Astrocyte of the cerebellum (primary cell): Measurements from ENCODE around the gene OR6Q1.

Experiments used
- DNase-seq: peaks from one replicate; pipeline ENCODE4 v3.0.0-alpha.2; 2011; ENCODE audit warnings: low read depth
- H3K4me3 ChIP-seq: 2 replicates; pipeline ENCODE4 v1.5.1; 2011; ENCODE audit warnings: mild to moderate bottlenecking, low read depth, low read length, moderate library complexity
- in situ Hi-C: cut with HindIII; loops from 2 replicates; pipeline ENCODE4 v1.10.0; 2017; ENCODE audit warnings: low sequenced_read_pairs
- TF ChIP-seq, protein P1 (sequence below): IDR thresholded peaks from 2 replicates; pipeline ENCODE4 v1.5.1; 2012; ENCODE audit warnings: low read length, low read depth, moderate library complexity, mild to moderate bottlenecking; ENCODE audit errors: missing control alignments

The OR6Q1 gene

DNA sequence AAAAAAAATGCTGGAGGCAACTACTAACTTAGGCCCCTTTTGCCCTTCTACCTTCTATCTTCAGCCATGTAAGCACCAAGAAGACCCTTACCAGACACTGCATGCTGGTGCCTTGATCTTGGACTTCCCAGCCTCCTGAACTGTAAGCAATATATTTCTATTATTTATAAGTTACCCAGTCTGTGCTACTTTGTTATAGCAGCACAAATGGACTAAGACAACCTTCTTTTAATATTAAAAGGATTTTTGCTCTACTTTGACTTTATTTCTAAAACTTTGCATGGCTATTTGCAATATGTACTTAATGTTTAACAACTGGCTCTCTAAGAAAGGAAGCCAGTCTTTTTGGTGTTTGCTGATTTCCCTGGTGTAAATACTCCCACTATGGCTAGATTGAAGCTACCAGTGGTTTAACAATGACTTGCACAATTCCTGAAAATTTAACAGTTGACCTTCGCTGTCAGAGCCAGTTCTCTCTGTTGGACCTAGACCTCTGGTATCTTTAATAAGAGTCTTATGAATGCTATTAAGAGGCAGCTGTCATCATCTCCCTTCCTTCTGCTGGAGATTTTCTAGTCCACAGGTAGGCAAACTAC lies 25.2 kb downstream of the OR6Q1 start:
- TF ChIP-seq, protein P1, sequence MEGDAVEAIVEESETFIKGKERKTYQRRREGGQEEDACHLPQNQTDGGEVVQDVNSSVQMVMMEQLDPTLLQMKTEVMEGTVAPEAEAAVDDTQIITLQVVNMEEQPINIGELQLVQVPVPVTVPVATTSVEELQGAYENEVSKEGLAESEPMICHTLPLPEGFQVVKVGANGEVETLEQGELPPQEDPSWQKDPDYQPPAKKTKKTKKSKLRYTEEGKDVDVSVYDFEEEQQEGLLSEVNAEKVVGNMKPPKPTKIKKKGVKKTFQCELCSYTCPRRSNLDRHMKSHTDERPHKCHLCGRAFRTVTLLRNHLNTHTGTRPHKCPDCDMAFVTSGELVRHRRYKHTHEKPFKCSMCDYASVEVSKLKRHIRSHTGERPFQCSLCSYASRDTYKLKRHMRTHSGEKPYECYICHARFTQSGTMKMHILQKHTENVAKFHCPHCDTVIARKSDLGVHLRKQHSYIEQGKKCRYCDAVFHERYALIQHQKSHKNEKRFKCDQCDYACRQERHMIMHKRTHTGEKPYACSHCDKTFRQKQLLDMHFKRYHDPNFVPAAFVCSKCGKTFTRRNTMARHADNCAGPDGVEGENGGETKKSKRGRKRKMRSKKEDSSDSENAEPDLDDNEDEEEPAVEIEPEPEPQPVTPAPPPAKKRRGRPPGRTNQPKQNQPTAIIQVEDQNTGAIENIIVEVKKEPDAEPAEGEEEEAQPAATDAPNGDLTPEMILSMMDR, result no peak
- no peak for DNase-seq
- in situ Hi-C loops, result no loop called here
- no peak overlapping the region for H3K4me3 ChIP-seq

DNA sequence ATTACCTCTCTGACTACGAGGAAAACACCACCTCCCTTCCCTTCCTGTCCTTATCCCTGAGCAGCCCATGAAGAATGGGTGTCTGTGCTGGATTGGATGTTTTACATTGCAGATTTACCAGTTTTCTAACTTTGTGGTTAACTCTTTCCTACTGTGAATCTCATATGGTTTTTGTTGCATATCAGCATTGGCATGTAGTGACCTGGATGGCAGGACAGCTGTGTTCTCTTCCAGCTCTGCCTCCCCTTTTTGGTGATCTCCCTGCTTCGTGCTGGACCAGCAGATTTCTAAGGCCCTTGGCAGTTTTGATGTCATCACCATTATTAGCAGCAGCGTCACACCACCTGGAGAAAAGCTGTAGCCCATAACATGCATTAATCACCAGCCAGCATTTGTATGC lies 26.7 kb downstream of the OR6Q1 start:
- TF ChIP-seq, protein P1, result no peak
- H3K4me3 ChIP-seq, result no peak overlapping the region
- DNase-seq, result no peak
- in situ Hi-C loops, result no loop called here

DNA sequence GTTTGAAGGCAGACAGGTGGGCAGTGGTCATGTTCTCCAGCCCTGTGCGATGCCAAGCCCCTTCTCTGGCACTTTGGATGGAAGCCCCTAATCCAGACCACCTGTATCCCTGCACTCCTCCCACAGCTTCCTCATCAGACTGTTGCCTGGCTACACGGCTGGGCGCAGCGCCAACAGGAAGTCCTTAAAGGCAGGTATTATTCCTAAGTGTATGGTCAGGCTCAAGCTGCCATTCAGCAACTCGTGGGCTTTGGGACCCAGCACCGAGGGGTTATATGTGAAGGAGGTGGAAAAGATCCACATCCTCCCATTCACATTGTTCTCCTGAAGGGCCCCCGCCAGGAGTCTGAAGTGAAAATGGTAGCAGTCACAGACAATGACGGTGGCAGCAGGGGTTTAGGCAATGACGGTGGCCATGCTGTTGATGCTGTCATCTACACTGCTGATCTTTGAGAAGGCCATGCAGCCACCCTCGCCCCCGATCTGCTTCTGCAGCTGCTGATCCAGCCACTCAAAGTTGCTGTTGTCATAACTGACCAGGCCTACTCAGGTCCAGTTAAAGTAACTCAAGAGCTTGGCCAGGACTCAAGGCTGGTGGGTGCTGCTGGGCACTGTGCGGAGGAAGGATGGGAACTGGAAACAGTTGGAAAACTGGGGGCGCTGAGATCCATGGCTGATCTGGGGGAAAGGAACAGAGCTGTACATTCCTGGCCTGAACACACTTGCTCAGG lies 27.7 kb downstream of the OR6Q1 start:
- TF ChIP-seq, protein P1, result no peak
- H3K4me3 ChIP-seq, result no peak overlapping the region
- in situ Hi-C loops, result no loop called here
- DNase-seq, result no peak

DNA sequence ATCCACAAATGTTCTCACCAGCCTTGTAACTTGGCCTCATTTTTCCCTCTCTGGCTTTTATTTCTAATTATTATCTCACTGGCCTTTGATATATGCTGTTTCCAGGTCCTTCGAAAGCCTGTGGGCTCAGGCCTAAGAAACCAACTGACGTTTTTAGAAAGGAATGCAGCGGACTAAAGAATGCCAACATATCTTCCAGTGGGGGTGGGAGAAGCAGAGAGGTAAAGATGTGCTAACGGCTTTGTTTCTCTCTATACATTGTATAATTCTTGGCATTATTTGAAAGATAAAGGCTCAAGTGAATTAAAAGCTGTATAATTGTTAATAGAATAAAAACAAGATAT lies 28.2 kb downstream of the OR6Q1 start:
- in situ Hi-C loops, result no loop called here

DNA sequence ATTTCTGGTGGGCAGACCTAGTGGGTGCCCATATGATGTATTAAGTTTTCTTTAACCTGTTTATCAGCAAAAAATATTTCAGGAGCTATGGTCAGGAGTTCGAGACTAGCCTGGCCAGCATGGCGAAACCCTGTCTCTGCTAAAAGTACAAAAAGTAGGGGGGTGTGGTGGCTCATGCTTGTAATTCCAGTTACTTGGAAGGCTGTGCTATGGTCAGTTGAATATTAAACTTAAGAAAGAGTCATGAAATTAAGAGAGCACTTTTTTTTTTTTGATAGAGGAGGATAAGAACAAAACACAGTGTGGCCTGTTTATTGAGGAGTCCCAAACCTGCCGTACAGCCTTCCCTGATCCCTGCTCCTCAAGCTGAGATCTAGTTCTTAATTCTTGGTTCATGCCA lies 29.8 kb downstream of the OR6Q1 start:
- in situ Hi-C loops, result no loop called here
- no peak for DNase-seq
- H3K4me3 ChIP-seq, result no peak overlapping the region
- TF ChIP-seq, protein P1, result no peak

More for the DNA sequence above, 28.2 kb downstream of the OR6Q1 start:
- TF ChIP-seq, protein P1, result no peak
- peak; percentile 68 for DNase-seq
- no peak overlapping the region for H3K4me3 ChIP-seq

DNA sequence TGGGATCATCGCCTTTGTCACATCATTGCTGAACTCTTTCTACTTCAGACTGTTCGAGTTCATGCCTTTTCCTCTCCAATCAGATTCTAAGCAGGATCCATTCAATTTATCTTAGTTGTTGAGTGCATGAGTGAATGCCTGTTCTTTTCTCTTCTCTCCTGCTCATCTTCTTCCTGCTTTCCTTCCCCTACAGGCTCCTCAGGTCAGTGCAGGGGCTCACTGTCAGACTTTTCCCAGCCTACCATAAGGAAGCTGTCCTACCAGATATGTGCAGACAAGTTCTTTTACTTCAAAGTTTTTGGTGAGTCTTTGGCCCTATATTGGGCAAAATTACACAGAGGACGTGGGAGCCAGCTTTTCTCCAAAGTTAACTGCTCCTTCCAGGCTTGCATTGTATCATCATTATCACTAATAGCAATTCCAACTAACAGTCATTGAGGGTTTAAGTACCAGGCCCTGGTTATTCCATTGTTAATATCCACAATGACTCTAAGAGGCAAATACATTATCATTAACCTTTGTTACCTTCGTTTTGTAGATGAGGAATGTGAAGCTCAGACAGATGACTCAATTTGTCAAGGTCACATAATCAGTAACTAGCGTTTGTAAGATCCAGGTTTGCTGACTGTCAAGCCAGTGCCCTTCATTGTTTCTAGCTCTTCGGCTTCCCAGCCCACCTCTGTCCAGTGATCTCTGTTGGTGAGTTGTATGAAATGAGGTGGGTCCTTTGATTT lies 30.4 kb downstream of the OR6Q1 start:
- no peak for DNase-seq
- H3K4me3 ChIP-seq, result no peak overlapping the region
- TF ChIP-seq, protein P1, result no peak
- in situ Hi-C loops, result no loop called here
